WERI-Rb-1 (cell line): ENCODE data around the gene ASB8.
"Not testable (repeated sequence)": the region's sequence is repeated elsewhere in the genome, so short reads cannot be mapped to it uniquely, and the experiment has no call there.

Experiments
- DNase-seq: peaks from one replicate; pipeline ENCODE4 v3.0.0-alpha.2; 2020
- H3K27ac ChIP-seq: fragments of 250-450 bp; sonication (Bioruptor Pico); 2 replicates; pipeline ENCODE4 v1.5.1; 2020; ENCODE audit warnings: mild to moderate bottlenecking, moderate library complexity
- H3K27me3 ChIP-seq: fragments of 250-450 bp; sonication (Bioruptor Pico); 2 replicates; pipeline ENCODE4 v1.5.1; 2021; ENCODE audit warnings: mild to moderate bottlenecking, low read depth, moderate library complexity; ENCODE audit not compliant: insufficient read depth, severe bottlenecking
- H3K36me3 ChIP-seq: fragments of 250-450 bp; sonication (Bioruptor Pico); 2 replicates; pipeline ENCODE4 v1.5.1; 2020; ENCODE audit warnings: mild to moderate bottlenecking, moderate library complexity
- H3K4me3 ChIP-seq: 2 replicates; pipeline ENCODE4 v1.5.1; 2011; ENCODE audit warnings: low read depth, mild to moderate bottlenecking, control low read depth, low read length
- H3K9me3 ChIP-seq: fragments of 250-450 bp; sonication (Bioruptor Pico); 2 replicates; pipeline ENCODE4 v1.5.1; 2021; ENCODE audit warnings: mild to moderate bottlenecking, moderate library complexity; ENCODE audit not compliant: severe bottlenecking
- TF ChIP-seq, protein P1 (sequence below): IDR thresholded peaks from 2 replicates; pipeline ENCODE4 v1.5.1; 2011; ENCODE audit warnings: low read depth, mild to moderate bottlenecking, control low read depth, inconsistent platforms, low read length

ASB8 gene

DNA sequence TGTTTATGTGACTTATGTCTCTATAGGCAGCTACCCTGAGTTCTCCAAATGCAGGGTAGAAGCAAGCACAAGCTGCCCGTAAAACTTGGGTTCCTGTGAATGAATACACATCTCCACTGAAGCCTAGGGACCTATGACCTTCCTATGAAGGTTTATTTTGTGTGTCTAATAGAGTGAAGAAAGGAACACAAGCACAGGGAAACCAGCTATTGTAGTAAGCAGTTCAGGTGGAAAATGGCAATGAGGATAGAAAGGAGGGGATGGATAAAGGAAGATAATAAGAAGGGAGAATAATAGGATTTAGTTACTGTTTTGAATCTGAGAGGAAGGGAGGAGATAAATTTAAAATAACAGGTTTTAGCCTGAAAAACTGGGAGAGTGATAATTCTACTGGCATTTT is 35.8 kb downstream of the ASB8 start:
- Histone ChIP-seq H3K9me3 (no peaks in the 10 kb centered on the region), H3K4me3 (no peak overlapping the region), H3K27me3 (no peaks in the 10 kb centered on the region), H3K27ac (no peak overlapping the region), H3K36me3 (peaks cover 31% of the 10 kb centered on the region)
- no peak for DNase-seq
- TF ChIP-seq, protein P1, sequence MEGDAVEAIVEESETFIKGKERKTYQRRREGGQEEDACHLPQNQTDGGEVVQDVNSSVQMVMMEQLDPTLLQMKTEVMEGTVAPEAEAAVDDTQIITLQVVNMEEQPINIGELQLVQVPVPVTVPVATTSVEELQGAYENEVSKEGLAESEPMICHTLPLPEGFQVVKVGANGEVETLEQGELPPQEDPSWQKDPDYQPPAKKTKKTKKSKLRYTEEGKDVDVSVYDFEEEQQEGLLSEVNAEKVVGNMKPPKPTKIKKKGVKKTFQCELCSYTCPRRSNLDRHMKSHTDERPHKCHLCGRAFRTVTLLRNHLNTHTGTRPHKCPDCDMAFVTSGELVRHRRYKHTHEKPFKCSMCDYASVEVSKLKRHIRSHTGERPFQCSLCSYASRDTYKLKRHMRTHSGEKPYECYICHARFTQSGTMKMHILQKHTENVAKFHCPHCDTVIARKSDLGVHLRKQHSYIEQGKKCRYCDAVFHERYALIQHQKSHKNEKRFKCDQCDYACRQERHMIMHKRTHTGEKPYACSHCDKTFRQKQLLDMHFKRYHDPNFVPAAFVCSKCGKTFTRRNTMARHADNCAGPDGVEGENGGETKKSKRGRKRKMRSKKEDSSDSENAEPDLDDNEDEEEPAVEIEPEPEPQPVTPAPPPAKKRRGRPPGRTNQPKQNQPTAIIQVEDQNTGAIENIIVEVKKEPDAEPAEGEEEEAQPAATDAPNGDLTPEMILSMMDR: no peak

DNA sequence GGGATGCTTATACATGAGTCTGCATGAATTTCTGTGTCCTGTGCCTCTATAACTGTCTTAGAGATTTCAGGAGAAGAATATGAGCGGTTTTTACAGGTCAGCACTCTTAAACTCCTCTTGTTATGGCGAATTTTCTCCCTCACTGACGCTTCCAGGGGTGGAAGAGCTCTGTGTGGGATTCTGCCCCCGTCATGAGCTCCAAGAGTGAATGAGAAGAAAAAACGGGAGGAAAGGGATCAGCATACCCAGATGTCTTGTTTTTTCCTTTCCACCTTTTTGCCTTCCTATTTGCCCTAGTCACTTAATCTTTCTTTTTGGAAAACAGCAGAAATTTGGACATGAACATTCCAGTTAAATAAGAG is 37.5 kb downstream of the ASB8 start:
- Histone ChIP-seq H3K9me3 (no peaks in the 10 kb centered on the region), H3K27ac (no peak overlapping the region), H3K27me3 (no peaks in the 10 kb centered on the region), H3K4me3 (peak overlapping the region; percentile 90), H3K36me3 (peaks cover 19% of the 10 kb centered on the region)
- no peak for DNase-seq
- TF ChIP-seq, protein P1: no peak

DNA sequence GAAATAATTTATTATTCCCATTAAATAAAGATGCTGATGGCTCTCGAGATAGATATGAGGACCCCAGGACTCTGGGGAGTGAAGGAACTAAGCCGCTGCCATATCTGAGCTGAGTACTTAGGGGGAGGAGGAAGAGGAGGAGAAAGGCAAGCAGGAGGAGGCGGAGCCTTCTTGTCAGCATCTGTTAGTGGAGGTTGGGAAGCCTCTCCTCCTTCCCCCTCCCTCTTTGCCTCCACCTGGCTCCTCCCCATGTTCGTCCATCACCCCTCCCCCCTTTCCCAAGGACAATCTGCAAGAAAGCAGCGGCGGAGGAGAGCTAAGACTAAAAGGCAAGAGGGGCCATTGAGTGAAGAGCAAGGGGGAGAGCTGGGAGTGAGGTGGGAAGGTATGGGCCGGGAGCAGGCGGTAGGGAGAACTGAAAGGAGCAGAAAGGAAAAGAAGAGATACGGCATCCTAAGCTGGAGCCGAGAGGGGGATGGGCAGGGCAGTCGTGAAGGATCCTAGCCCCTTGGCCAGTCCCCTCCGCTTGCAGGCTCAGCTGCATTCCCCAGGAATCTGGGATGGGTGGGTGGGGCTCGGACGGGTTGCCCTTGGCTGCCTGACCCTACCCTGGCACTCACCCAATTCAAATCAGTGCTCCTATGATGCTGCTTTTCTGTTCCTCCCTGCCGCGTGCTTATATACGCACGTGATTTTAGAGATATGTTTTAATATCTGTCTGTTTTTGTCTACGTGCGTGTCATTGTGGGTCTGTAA is 38.1 kb downstream of the ASB8 start, which contains the start of gene PFKM:
TSS of gene PFKM (plus strand) at position 287 of the 756 bp plus-strand sequence. CDS start 3,411 bp downstream, outside the sequence.
- peak within 1 kb of the TSS; percentile 71 for H3K27ac ChIP-seq
- peak; percentile 92 for DNase-seq

DNA sequence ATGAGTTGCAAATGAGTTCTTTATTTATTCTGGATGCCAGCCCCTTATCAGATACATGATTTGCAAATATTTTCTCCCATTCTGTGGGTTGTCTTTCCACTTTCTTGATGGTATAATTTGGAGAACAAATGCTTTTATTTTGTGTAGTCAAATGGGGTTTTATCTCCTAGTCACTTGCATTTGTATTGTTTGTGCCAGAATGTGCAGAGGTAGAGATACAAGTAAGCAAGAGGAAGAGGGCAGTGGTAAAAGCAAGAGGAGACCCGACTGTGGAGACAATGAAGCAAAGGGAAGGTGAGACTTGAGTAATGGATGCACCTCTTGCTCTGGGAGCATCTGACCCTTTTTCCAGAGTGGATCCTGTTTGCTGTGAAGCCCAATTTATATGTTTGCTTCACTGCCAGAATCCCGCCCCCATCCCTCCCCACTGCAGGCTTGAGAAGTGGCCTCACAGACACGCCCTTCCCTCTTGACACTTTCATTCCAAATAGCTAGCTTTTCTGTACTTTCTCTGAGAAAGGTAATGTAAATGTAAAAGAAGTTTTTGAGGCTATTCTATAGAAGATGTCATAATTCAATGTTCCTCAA is 38.9 kb downstream of the ASB8 start:
- TF ChIP-seq, protein P1: no peak
- no peak for DNase-seq
- Histone ChIP-seq H3K4me3 (peak overlapping the region; percentile 90), H3K36me3 (peaks cover 8% of the 10 kb centered on the region), H3K9me3 (no peaks in the 10 kb centered on the region), H3K27me3 (no peaks in the 10 kb centered on the region), H3K27ac (no peak overlapping the region)

More for the DNA sequence above, 38.1 kb downstream of the ASB8 start, which contains the start of gene PFKM:
- Histone ChIP-seq H3K4me3 (peak within 1 kb of the TSS; percentile 90), H3K27me3 (no peaks in the 10 kb centered on the region), H3K36me3 (peaks cover 13% of the 10 kb centered on the region), H3K9me3 (no peaks in the 10 kb centered on the region)
- TF ChIP-seq, protein P1: no peak

DNA sequence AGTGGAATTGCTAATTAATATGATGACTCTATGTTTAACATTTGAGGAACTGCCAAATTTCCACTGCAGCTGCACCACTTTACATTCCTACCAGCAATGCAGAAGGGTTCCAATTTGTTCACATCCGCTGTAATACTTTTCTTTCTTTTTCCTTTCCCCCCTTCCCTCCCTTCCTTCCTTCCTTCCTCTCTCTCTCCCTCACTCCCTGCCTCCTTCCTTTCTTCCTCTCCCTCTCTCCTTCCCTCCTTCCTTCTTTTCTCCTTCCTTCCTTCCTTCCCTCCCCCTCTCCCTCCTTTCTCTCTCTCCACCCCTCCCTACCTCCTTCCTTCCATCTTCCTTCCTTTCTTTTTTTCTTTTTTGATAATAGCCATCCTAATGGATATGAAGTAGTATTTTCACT is 41.4 kb downstream of the ASB8 start:
- Histone ChIP-seq H3K4me3 (no peak overlapping the region), H3K36me3 (no peaks in the 10 kb centered on the region), H3K9me3 (no peaks in the 10 kb centered on the region), H3K27ac (no peak overlapping the region), H3K27me3 (no peaks in the 10 kb centered on the region)
- TF ChIP-seq, protein P1: no peak
- no peak for DNase-seq

DNA sequence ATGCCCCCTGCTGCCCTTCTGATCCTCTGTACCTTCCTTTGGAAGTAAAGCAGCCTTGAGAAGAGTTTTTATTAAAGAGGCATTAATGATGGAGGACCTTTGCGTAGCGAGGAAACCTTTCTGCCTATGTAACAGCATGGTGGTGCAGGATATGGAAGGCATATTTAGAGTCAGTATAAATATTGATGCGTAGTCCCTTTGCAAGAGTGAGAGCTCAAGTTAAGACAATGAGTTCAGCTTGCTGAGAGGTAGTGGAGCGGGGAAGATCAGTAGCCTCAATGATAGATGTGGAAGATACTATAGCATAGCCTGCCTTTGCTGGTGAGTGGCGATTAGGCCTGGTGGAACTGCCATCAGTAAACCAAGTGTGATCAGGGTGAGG is 46.0 kb downstream of the ASB8 start:
- not testable (repeated sequence) for H3K27me3 ChIP-seq, H3K9me3 ChIP-seq, H3K4me3 ChIP-seq, DNase-seq, H3K27ac ChIP-seq, H3K36me3 ChIP-seq
